ENCODE measurements around the gene CEACAM1.
"Not testable (repeated sequence)": the region's sequence is repeated elsewhere in the genome, so short reads cannot be mapped to it uniquely, and the experiment has no call there.

The CEACAM1 gene

DNA sequence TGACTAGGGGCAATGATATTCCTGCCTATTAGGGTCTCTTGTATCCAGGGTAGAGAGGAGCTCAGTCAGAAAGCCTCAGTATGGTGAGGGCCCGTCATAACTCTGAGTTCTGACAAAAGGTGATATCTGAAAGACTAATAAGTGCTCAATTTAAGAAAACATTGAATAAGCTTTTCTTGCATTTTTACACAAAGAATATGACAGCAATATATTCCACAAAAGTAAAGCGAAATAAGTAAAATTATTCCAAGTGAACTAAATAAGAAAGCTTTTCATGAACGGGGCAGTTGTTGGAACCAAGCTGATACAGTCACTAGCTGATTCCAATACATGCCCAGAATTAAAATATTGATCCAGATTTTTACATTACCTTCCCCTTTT, 40.5 kb downstream of the CEACAM1 start:
- no peak for DNase-seq (ENCODE audit: low read depth, low spot score)
- in situ Hi-C loops (cut with HindIII; ENCODE audit: low sequenced_read_pairs), result no loop called here
- TF ChIP-seq, protein P1, sequence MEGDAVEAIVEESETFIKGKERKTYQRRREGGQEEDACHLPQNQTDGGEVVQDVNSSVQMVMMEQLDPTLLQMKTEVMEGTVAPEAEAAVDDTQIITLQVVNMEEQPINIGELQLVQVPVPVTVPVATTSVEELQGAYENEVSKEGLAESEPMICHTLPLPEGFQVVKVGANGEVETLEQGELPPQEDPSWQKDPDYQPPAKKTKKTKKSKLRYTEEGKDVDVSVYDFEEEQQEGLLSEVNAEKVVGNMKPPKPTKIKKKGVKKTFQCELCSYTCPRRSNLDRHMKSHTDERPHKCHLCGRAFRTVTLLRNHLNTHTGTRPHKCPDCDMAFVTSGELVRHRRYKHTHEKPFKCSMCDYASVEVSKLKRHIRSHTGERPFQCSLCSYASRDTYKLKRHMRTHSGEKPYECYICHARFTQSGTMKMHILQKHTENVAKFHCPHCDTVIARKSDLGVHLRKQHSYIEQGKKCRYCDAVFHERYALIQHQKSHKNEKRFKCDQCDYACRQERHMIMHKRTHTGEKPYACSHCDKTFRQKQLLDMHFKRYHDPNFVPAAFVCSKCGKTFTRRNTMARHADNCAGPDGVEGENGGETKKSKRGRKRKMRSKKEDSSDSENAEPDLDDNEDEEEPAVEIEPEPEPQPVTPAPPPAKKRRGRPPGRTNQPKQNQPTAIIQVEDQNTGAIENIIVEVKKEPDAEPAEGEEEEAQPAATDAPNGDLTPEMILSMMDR (IDR thresholded peaks at IDR 0.05; ENCODE audit: low read depth, low read length), result no peak
- no peak overlapping the region for H3K4me3 ChIP-seq (ENCODE audit: low read depth, low read length)

DNA sequence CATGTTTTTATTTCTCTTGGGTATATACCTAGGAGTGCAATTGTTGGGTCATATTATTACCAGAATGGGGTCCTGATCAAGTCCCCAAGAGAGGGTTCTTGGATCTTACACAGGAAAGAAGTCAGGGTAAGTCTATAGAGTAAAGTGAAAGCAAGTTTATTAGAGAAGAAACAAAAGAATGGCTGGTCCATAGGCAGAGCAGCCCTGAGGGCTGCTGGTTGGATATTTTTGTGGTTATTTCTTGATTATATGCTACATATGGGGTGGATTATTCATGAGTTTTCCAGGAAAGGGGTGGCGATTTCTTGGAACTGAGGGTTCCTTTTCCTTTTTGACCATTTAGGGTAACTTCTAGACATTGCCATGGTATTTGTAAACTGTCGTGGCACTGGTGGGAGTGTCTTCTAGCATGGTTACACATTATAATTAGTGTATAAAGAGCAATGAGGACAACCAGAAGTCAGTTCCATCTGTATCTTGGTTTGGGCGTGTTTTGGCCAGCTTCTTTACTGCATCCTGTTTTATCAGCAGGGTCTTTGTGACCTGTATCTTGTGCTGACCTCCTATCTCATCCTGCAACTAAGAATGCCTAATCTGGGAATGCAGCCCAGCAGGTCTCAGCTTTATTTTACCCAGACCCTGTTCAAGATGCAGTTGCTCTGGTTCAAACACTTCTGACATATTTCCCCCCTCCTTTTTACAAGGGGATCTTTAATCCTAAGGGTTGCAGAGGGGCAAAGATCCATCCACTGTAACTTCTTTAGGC, 41.1 kb downstream of the CEACAM1 start:
- no peak overlapping the region for H3K4me3 ChIP-seq (ENCODE audit: low read depth, low read length)
- no peak for DNase-seq (ENCODE audit: low read depth, low spot score)
- in situ Hi-C loops (cut with HindIII; ENCODE audit: low sequenced_read_pairs), result no loop called here
- TF ChIP-seq, protein P1 (IDR thresholded peaks at IDR 0.05; ENCODE audit: low read depth, low read length), result no peak

DNA sequence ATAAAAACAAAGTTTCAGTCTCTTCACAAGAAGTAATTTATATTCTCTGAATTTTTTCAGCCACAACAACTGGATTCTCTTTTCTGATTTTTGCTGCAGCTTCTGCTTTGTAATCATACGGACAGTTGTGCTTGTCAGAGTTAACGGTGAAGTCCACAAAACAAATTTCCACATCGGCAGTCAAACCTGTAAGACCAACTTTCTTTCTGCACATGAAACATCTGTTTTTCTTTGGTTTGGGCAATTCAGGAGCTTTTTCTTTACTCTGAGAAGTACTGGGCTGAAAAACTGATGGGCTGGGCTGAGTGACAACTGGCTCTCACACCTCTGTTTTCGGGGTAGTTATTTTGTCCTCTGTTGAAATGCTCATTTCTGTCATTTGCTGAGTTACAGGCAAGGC, 43.2 kb downstream of the CEACAM1 start:
- DNase-seq (ENCODE audit: low read depth, low spot score); H3K4me3 ChIP-seq (ENCODE audit: low read depth, low read length); in situ Hi-C loops (cut with HindIII; ENCODE audit: low sequenced_read_pairs): not testable (repeated sequence)

DNA sequence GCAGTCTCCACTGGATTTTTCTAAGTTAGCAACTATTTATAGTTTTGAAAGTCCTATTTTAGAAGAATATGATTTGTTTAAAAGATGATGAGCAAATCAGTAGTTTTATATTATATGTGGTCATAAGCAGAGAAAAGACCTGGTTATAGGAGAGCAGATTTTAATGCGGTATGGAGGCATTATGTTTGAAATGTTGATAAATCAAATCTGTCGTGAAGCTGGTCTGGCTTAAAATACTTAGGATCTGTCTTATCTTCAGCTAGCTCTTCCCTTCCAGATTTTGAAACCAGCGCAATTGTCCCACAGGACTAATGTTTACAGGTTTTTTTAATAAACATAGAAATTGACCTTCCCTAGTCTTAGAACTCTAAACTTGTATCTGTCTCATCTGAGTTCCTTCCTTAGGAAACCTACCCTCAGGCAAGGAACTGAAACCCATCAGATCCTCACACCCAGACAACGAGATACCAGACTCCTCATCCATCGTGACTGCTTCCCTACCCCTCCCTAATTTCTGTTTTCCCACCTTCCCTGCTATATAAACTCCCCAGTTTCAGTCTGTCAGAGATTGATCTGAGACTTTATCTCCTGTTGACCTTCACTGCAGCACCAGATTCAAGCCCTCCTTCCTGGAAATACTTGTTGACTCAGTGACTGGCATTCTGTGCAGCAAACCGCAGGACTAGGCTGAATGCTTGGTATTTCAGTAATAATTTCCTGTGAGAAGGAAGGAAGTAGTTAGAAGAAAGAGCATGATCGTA, 47.8 kb downstream of the CEACAM1 start:
- H3K4me3 ChIP-seq (ENCODE audit: low read depth, low read length), result no peak overlapping the region
- DNase-seq (ENCODE audit: low read depth, low spot score), result no peak
- in situ Hi-C loops (cut with HindIII; ENCODE audit: low sequenced_read_pairs), result no loop called here
- TF ChIP-seq, protein P1 (IDR thresholded peaks at IDR 0.05; ENCODE audit: low read depth, low read length), result no peak

DNA sequence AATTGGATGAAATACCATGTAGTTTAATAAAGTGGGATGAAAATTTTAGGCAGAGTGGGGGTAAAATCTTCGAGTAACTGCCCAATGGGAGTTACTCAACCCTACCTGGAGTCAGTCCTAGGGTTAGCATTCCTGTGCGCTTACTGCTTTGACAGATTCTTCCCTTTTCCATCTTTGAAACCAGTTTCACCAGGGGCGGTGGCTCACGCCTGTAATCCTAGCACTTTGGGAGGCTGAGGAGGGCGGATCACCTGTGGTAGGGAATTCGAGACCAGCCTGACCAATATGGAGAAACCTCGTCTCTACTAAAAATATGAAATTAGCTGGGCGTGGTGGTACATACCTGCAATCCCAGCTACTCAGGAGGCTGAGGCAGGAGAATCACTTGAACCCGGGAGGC, 48.5 kb downstream of the CEACAM1 start:
- TF ChIP-seq, protein P1 (IDR thresholded peaks at IDR 0.05; ENCODE audit: low read depth, low read length), result no peak
- H3K4me3 ChIP-seq (ENCODE audit: low read depth, low read length), result no peak overlapping the region
- in situ Hi-C loops (cut with HindIII; ENCODE audit: low sequenced_read_pairs), result no loop called here
- DNase-seq (ENCODE audit: low read depth, low spot score), result no peak

DNA sequence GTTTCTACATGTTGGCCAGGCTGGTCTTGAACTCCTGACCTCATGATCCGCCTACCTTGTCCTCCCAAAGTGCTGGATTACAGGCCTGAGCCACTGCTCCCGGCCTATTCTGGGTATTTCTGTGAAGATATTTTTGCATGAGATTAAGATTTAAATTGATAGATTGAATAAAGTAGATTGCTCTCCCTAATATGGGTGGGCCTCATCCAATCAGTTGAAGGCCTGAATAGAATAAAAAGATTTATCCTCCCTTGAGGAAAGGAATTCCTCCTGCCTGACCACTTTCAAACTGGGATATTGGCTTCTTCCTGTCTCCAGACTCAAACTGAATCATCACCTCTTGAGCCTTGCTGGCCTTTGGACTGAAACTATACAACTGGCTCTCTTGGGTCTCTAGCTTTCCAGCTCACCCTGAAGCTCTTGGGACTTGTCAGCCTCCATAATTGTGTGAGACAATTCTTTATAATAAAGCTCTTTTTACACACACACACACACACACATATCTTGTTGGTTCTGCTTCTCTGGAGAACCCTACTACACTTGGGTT, 49.4 kb downstream of the CEACAM1 start:
- TF ChIP-seq, protein P1 (IDR thresholded peaks at IDR 0.05; ENCODE audit: low read depth, low read length), result no peak

DNA sequence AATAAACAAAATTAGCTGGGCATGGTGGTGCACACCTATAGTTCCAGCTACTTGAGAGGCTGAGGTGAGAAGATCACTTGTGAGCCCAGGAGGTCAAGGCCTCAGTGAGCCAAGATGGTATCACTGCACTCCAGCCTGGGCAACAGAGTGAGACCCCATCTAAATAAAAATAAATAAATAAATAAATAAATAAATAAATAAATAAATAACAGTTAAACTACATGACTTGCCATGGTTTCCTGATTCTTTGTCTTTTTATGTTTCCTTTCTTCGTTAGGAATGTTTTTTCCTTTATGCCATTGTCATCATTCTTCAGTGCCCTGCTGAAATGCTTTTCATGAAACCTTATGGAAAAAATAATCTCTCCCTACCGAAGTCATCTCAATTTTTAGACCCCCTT, 50.3 kb downstream of the CEACAM1 start:
- H3K4me3 ChIP-seq (ENCODE audit: low read depth, low read length), result no peak overlapping the region
- in situ Hi-C loops (cut with HindIII; ENCODE audit: low sequenced_read_pairs), result no loop called here
- TF ChIP-seq, protein P1 (IDR thresholded peaks at IDR 0.05; ENCODE audit: low read depth, low read length), result no peak
- no peak for DNase-seq (ENCODE audit: low read depth, low spot score)

More for the DNA sequence above, 49.4 kb downstream of the CEACAM1 start:
- in situ Hi-C loops (cut with HindIII; ENCODE audit: low sequenced_read_pairs), result no loop called here
- H3K4me3 ChIP-seq (ENCODE audit: low read depth, low read length), result no peak overlapping the region
- DNase-seq (ENCODE audit: low read depth, low spot score), result no peak
